Breast epithelium (tissue), 4 donors: ENCODE data around the gene AMBN. TPM values are rescaled to one million over a fixed set of nuclear protein-coding genes. Genes with fewer than 3 reads are reported as not detected.

Experiments
- DNase-seq, 2 donors: peaks; one replicate each; pipeline ENCODE4 v3.0.0-alpha.2; 2019; ENCODE audit warnings: low spot score in 2 of 2
- H3K27ac ChIP-seq, 2 donors: fragments of 200-600 bp; sonication (generic) in 1 of 2; one replicate each; pipeline ENCODE4 v1.5.1; 2016 to 2019; ENCODE audit warnings: mild to moderate bottlenecking in 1 of 2
- H3K27me3 ChIP-seq, 2 donors: fragments of 200-600 bp; sonication (generic) in 1 of 2; one replicate each; pipeline versions ENCODE4 v1.5.1 to v1.6.0; 2017 to 2019; ENCODE audit warnings: control low read depth in 1 of 2, mild to moderate bottlenecking in 1 of 2
- H3K36me3 ChIP-seq: fragments of 200-600 bp; one replicate; pipeline ENCODE4 v1.5.1; 2019
- H3K4me1 ChIP-seq, 2 donors: fragments of 200-600 bp; sonication (generic); one replicate each; pipeline ENCODE4 v1.5.1; 2016 to 2019; ENCODE audit warnings: control low read depth in 1 of 2
- H3K4me3 ChIP-seq, 3 donors: fragments of 200-600 bp; sonication (generic); 1 replicate in 2 of 3; 2 replicates in 1 of 3; pipeline ENCODE4 v1.5.1; 2016 to 2019; ENCODE audit warnings: mild to moderate bottlenecking in 3 of 3, moderate library complexity in 2 of 3
- H3K9me3 ChIP-seq, 2 donors: fragments of 200-600 bp; sonication (generic) in 1 of 2; one replicate each; pipeline ENCODE4 v1.5.1; 2016 to 2019; ENCODE audit warnings: control low read depth in 1 of 2
- CTCF ChIP-seq, 3 donors: fragments of 450-650 bp; IDR thresholded peaks; one replicate each; pipeline ENCODE4 v1.5.1; 2016 to 2017; ENCODE audit warnings: antibody characterized with exemption in 3 of 3, mild to moderate bottlenecking in 3 of 3, moderate library complexity in 3 of 3
- POLR2A ChIP-seq: fragments of 450-650 bp; IDR thresholded peaks from one replicate; pipeline ENCODE4 v1.6.1; 2016; ENCODE audit warnings: antibody characterized with exemption, mild to moderate bottlenecking, moderate library complexity
- POLR2AphosphoS5 ChIP-seq, 3 donors: sonication (generic); formaldehyde crosslinking; IDR thresholded peaks; one replicate each; pipeline ENCODE4 v1.6.1; 2017; ENCODE audit warnings: antibody characterized with exemption in 3 of 3
- intact Hi-C: fragments of 100-400 bp; cut with DNase I; formaldehyde crosslinking; loops from one replicate; pipeline ENCODE4 v1.15.1; 2023; ENCODE audit warnings: low total_unique reads
- total RNA-seq, 3 donors: library from RNA; depleted of rRNA; stranded (reverse); fragments of >200 nt; gene quantifications; one replicate each; pipeline ENCODE4 v1.1.0, GENCODE V29; 2016

AMBN gene
- total RNA-seq, 3 donors from 2014 or later = not detected

DNA sequence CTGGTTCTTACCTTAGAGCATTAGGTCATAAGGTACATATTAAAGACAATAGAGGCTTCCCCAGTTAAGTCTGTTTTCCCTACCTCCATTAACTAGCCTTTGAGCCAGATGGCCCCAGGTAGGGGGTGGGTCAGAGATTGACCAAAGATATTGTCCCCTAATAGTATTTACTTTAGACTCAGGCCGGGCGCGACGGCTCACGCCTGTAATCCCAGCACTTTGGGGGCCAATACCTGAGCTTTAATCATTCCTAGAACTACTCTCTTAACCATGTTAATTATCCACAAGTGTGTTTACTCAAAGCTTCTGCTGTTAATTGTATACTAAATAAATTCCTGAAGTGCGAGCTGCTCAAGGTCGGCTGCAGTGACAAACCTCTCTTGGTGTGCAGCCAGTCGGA is 28.0 kb upstream of the AMBN start:
- Histone ChIP-seq H3K36me3 (no peaks in the 10 kb centered on the region), H3K9me3 (peaks cover 0 to 2% of the 10 kb centered on the region in 2 donors), H3K4me1 (no peaks in the 10 kb centered on the region), H3K27ac (no peak overlapping the region), H3K27me3 (no peaks in the 10 kb centered on the region), H3K4me3 (no peak overlapping the region)
- no peak for DNase-seq
- intact Hi-C loops = no loop called here
- TF ChIP-seq CTCF (IDR thresholded peaks at IDR 0.05) (no peak), POLR2A (no peak), POLR2AphosphoS5 (IDR thresholded peaks at IDR 0.05) (no peak)

DNA sequence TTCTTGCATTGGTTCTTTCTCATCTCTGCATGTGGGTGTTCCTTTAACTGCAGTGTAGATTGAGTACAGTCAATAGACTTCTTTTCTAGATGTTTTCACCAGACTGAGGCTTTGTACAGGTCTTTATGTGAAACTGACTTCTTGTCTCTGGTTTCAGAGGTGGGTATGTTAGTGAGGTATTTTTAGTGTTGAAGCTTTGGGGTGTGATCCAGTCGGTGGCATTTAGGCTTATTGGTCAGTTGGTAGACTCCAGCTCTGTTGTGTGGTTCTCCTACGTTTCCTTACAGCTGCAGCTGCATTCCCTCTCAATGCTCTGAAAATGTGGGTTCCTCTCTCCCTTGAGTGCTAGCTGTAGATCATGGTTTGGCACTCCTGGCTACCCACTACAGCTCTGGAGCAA is 21.3 kb upstream of the AMBN start:
- no peaks in the 10 kb centered on the region for H3K36me3 ChIP-seq
- H3K4me1 ChIP-seq = no peaks in the 10 kb centered on the region
- H3K27me3 ChIP-seq = no peaks in the 10 kb centered on the region
- intact Hi-C loops = no loop called here
- H3K9me3 ChIP-seq = peaks cover 0 to 22% of the 10 kb centered on the region in 2 donors
- no peak overlapping the region for H3K27ac ChIP-seq
- no peak overlapping the region for H3K4me3 ChIP-seq
- no peak for DNase-seq
- TF ChIP-seq CTCF (IDR thresholded peaks at IDR 0.05) (no peak), POLR2A (no peak), POLR2AphosphoS5 (IDR thresholded peaks at IDR 0.05) (no peak)

- DNase-seq = no peak
- Histone ChIP-seq H3K27ac (no peak overlapping the region), H3K9me3 (peaks cover 0 to 23% of the 10 kb centered on the region in 2 donors), H3K4me3 (no peak overlapping the region), H3K4me1 (no peaks in the 10 kb centered on the region), H3K36me3 (no peaks in the 10 kb centered on the region), H3K27me3 (no peaks in the 10 kb centered on the region)
- no peak for TF ChIP-seq POLR2A
- no peak for TF ChIP-seq POLR2AphosphoS5 (IDR thresholded peaks at IDR 0.05)
- TF ChIP-seq CTCF (IDR thresholded peaks at IDR 0.05) = no peak
- intact Hi-C loops = no loop called here
Observed at GRCh38 chr4:70571772-70572171, 20.3 kb upstream of the AMBN start.

- intact Hi-C loops = no loop called here
- no peaks in the 10 kb centered on the region for H3K27me3 ChIP-seq
- no peak for TF ChIP-seq POLR2A
- TF ChIP-seq CTCF (IDR thresholded peaks at IDR 0.05) = no peak
- no peak for TF ChIP-seq POLR2AphosphoS5 (IDR thresholded peaks at IDR 0.05)
- H3K36me3 ChIP-seq = no peaks in the 10 kb centered on the region
- no peaks in the 10 kb centered on the region for H3K4me1 ChIP-seq
- DNase-seq = no peak
- H3K27ac ChIP-seq = no peak overlapping the region
- peaks cover 0 to 7% of the 10 kb centered on the region in 2 donors for H3K9me3 ChIP-seq
- no peak overlapping the region for H3K4me3 ChIP-seq
Observed at GRCh38 chr4:70575964-70576363, 16.1 kb upstream of the AMBN start.

- H3K27ac ChIP-seq = no peak overlapping the region
- H3K4me3 ChIP-seq = no peak overlapping the region
- DNase-seq = no peak
- no peaks in the 10 kb centered on the region for H3K4me1 ChIP-seq
- H3K27me3 ChIP-seq = no peaks in the 10 kb centered on the region
- intact Hi-C loops = no loop called here
- peaks cover 0 to 7% of the 10 kb centered on the region in 2 donors for H3K9me3 ChIP-seq
- no peaks in the 10 kb centered on the region for H3K36me3 ChIP-seq
- no peak for TF ChIP-seq POLR2A
- no peak for TF ChIP-seq POLR2AphosphoS5 (IDR thresholded peaks at IDR 0.05)
- TF ChIP-seq CTCF (IDR thresholded peaks at IDR 0.05) = no peak
Observed at GRCh38 chr4:70577220-70577927, 14.7 kb upstream of the AMBN start.
